HEK293T (cell line): ENCODE results near the gene THSD7A.

Source experiments
- ARNT ChIP-seq: fragments of 450-650 bp; IDR thresholded peaks from 2 replicates; pipeline ENCODE4 v1.6.1; 2017; ENCODE audit warnings: mild to moderate bottlenecking
- BHLHE40 ChIP-seq: fragments of 450-650 bp; IDR thresholded peaks from 2 replicates; pipeline ENCODE4 v1.6.1; 2016; ENCODE audit warnings: mild to moderate bottlenecking, moderate library complexity, borderline replicate concordance
- CTBP1 ChIP-seq: fragments of 450-650 bp; IDR thresholded peaks from 2 replicates; pipeline ENCODE4 v1.6.1; 2016; ENCODE audit warnings: borderline replicate concordance
- FOXA1 ChIP-seq: fragments of 450-650 bp; IDR thresholded peaks from 2 replicates; pipeline ENCODE4 v1.6.1; 2016; ENCODE audit warnings: mild to moderate bottlenecking
- FOXM1 ChIP-seq: fragments of 450-650 bp; IDR thresholded peaks from 2 replicates; pipeline ENCODE4 v1.6.1; 2017; ENCODE audit warnings: mild to moderate bottlenecking, borderline replicate concordance
- HDGF ChIP-seq: fragments of 450-650 bp; IDR thresholded peaks from 2 replicates; pipeline ENCODE4 v1.6.1; 2017; ENCODE audit warnings: antibody characterized with exemption, borderline replicate concordance
- LEF1 ChIP-seq: fragments of 450-650 bp; IDR thresholded peaks from 2 replicates; pipeline ENCODE4 v1.6.1; 2017; ENCODE audit warnings: mild to moderate bottlenecking, borderline replicate concordance
- NFRKB ChIP-seq: fragments of 450-650 bp; IDR thresholded peaks from 2 replicates; pipeline ENCODE4 v1.6.1; 2016; ENCODE audit warnings: mild to moderate bottlenecking, moderate library complexity
- PKNOX1 ChIP-seq: fragments of 450-650 bp; IDR thresholded peaks from 2 replicates; pipeline ENCODE4 v1.6.1; 2016
- SP1 ChIP-seq: fragments of 450-650 bp; IDR thresholded peaks from 2 replicates; pipeline ENCODE4 v1.6.1; 2017
- SUZ12 ChIP-seq: fragments of 450-650 bp; IDR thresholded peaks from 2 replicates; pipeline ENCODE4 v1.6.1; 2016; ENCODE audit warnings: mild to moderate bottlenecking
- TARDBP ChIP-seq: fragments of 450-650 bp; IDR thresholded peaks from 2 replicates; pipeline ENCODE4 v1.6.1; 2016
- ZNF384 ChIP-seq: fragments of 450-650 bp; IDR thresholded peaks from 2 replicates; pipeline ENCODE4 v1.6.1; 2016

- TF ChIP-seq FOXA1 (no peak), ARNT (no peak), NFRKB (no peak), SP1 (no peak), LEF1 (no peak), HDGF (no peak), SUZ12 (no peak), ZNF384 (no peak), FOXM1 (no peak), BHLHE40 (no peak), PKNOX1 (no peak), TARDBP (no peak), CTBP1 (no peak)
These were observed 496.1 kb downstream of the THSD7A start for GRCh38 chr7:11335947-11336346.
